IPS-NIHi7 (cell line): Measurements from ENCODE around the gene GBX2.

Experiments
- DNase-seq: peaks from one replicate; pipeline ENCODE4 v3.0.0; 2012; ENCODE audit warnings: mixed read lengths; ENCODE audit errors: extremely low spot score

GBX2 gene

GRCh38 chr2:236167297-236168109 is 683 bp downstream of the GBX2 start:
- peak; percentile 38 for DNase-seq

- DNase-seq = no peak
Measured at GRCh38 chr2:236166796-236167296, 1.3 kb downstream of the GBX2 start.

DNA sequence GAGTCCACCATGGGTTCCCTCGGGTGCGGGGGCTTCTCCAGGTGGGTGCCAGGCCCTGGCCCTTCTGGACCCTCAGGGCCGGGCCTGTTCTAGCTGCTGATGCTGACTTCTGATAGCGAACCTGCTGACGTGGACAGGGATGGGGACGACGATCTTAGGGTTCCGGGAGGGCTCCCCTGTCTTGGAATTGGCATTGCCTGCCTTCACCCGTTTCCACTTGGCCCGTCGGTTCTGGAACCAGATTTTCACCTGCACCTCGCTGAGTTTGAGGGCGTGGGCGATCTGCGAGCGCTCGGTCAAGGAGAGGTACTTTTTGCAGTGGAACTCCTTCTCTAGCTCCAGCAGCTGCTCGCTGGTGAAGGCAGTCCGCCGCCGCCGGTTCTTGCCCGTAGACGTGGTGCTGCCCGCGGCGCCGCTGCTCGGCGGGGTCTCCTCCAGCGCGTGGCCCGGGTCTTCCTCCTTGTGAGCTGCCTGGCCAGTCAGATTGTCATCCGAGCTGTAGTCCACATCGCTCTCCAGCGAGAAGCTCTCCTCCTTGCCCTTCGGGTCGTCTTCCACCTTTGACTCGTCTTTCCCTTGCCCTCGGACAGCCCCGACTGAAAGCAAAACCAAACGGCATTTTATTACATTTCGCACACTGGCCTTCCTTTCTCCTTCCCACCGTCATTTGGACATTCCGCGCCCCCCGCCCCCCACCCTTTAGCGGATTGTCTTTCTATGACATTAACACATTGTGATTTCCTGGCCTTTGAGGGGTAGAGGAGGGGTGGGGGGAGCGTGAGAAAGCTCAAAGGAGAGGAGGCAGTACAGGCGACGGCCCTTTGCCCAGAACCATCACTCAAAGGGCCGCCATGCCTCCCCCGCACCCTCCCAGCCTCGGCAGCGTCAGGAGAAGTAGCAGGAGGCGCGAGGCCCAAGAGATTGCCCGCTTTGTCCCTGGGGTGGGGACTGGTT is 2.1 kb downstream of the GBX2 start:
- DNase-seq = no peak

DNA sequence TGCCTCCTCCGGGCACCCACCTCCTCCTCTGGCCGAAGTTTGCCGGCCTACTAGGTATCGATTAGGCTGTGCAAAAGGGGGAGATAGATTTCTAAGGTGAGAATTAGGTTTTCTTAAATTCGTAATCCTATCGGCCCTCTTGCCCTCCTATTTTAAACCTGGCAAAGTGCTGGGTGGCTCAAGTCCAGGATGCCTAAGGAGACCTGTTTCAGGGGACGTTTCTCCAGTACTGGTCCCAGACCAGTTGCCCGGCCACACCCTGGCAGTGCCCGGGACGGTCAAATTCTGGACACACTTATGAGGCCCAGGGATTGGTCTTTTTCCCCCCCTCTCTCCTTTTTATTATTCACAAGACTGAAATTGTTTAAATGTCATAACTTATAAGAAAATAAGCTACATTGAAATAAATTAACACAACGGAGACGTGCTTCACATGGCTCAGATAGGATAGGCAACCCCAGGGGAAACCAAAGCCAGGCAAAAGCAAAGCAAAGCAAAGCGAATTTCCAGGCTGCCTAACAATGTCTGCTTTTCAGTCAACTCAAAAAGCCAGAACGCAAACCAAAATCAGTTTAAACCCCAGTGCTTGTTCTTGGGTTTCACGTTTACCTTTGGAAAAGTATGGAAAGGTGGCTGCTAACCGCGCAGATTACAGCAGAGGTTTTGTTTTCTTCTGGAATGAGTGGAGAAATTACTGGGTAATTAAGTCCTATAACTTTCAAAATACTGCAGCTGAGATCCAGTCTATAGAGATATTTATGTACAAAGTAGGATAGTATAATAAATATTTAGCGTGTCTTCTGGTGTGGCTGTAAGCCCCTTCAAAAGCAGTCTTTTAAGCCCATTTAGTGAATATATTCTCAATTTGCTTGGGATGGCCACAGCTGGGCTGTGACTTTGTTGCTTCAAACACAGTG is 3.0 kb downstream of the GBX2 start:
- DNase-seq = no peak

GRCh38 chr2:236164201-236164924 is 3.8 kb downstream of the GBX2 start:
- peak; percentile 67 for DNase-seq

GRCh38 chr2:236163471-236164200 is 4.5 kb downstream of the GBX2 start:
- DNase-seq = peak; percentile 35

DNA sequence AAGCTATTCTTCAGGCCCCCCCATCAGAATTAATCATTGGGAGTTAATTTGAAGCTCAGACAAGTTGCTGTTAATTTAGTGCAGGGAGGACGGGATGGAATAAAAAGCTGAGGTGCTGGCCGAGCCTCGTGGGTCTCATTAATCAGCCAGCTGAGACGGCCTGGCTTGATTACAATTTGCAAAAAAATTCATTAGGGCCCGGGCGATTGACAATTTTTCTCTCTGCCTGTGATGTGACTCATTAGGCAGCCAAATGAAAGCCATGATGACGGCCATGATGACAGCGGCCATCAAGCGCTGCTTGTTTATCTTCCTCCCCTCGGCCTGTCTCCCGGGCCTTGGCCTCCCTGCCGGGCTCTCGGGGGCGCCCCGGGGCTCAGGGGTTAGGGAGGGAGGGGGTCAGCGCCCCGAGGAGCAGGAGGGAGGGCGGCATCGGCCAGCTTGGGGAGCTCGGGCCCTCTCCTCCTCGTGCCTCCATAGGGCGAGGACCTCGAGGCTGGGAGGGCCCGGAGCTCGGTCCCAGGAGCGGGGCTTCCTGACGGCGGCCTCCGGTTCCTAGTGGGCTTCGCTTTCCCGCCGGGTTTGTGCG is 5.2 kb downstream of the GBX2 start:
- peak; percentile 30 for DNase-seq

DNA sequence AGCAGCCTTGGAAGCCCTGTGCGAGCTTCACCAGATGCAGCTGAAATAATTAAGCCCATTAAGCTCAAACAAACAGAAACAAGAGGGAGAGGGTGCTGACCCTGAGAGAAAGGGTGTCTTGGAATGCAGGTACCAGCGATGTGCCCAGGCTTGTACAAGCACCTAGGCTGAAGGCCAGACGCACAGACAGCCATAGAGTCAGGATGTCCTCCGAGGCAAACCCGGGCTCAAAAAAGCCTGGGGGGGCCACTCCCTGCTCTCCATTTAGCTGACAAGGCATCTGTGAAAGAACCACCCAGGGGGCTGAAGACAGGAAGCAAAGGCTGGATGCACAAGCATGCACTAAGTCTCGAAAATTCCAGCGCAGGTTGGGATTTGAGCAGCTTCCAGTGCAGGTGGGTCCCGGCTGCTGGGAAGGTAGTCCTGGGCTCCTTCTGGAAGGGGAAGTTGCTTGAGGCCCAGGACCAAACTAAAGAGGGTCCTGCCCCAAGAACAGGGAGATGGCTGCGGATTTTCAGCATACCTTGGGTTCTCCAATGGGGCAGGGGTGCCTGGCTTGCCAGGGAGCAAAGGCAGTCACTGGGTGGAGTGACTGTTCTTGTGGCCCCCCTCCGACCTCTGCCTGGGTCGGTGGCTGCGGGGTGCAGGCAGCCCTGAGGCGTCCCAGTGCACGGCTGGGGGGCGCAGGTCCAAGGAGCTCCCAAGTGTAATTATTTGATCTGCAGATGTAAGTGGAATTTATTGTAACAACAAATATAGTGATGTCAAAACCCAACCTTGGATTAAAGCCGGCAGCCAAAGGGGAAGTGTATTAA is 5.9 kb downstream of the GBX2 start:
- DNase-seq = no peak

DNA sequence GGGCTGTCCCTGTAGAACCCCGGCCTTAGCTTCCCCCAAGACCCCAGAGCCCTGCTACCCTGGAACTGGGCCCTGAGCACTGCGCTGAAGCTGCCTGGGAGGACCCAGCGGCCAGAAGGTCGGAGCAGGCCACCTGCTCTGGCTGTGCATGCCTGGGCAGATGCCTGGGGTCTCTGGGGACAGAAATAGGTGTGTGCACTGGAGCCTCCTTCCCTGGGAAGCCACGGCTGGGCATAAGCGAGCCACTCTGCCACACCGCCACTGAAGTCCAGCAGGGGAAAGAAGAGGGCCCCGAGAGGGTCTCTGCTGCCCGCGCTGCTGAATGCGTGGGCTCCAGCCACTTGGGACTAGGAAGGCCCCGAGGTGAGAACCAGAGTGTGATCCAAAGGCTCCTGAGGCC is 6.7 kb downstream of the GBX2 start:
- no peak for DNase-seq

- no peak for DNase-seq
Measured at GRCh38 chr2:236161082-236161462, 7.1 kb downstream of the GBX2 start.

GRCh38 chr2:236160366-236161081 is 7.7 kb downstream of the GBX2 start:
- DNase-seq = peak; percentile 20

GRCh38 chr2:236159778-236160170 is 8.4 kb downstream of the GBX2 start:
- no peak for DNase-seq

DNA sequence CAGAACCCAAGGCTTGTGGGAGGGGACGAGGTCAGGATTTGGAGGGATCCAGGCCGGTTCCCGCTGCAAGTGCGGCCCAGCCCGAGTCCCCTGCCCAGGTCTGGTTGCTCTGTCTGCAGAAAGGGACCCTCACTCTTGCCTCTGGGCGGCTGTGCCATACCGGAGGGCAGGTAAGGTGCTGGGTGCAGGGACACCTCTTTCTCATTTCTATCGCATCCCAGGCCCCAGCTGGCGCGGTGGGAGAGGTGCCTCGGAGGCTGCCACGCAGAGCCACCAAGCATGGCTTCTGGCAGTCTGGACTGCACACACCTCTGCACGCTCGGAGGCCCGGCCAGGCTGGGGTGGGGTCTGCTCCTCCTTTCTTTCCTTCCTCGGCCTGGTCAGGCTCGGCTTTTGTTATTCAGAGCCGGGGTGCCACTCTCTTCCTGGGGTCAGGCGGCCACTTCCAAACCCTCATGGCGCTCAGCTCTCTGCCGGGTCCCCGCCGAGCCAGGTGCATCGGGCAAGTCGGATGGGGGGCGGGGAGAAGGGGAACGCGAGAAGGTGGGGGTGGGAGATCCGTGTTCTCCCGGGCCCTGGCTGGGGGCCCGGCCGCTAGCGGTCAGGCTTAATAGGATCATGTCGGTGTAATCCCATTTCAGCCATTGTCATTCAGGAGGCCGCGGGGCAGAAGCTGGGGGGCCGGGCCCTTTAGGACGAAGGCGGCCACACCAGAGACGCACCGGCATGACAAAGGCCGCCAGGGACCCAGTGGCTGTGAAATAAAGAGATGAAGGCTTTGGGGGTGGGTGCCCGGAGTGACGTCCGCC is 9.0 kb downstream of the GBX2 start:
- DNase-seq = peak; percentile 79

DNA sequence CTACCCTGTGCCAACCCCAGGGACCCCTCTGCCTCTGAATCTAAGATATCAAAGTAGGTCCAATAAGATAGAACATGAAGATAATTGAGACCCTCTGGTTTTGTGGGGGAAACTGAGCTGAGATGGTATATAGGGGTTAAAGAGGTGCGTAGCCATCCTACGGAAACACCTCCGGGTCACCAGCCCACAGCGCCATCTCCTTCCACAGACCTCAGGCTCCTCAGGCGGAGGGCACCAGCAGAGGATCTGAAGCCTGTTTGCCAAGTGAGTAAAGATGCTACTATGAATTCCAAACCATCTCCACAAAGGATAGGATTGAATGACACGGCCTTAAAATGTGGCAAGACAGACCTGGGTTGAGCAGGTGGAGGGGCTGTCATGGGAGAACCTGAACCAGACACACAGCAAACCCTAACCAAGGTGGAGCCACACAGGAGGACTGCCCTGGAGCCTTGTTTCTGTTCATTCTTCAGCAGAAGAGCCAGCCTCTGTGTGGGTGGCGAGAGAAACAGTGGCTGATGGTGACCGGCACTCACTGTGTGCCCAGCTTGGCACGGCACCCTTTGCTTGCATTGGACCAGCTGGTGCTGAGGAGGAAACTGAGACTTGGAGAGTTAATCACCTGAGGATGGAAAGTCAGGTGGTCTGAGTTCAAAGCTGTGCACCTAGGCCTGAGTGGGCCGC is 10.2 kb downstream of the GBX2 start:
- no peak for DNase-seq

GRCh38 chr2:236157366-236157765 is 10.8 kb downstream of the GBX2 start:
- DNase-seq = no peak

DNA sequence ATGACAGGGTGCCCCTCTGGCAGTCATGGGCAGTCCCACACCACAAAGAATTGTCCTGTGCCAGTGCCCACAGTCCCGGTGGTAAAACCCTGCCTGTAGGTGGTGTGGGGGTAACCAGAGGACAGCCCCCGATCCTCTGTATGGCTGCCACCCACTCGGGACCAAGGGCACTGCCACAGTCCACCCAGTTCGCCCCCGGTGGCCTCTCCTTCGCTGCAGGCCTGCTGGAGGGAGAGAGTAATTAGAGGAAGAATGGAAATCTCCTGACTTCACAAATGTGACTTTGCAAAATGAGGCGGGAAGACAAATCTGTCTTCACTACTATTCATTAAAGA is 11.4 kb downstream of the GBX2 start:
- no peak for DNase-seq
